Thoracic aorta (tissue), 2 donors: ENCODE data around the gene VPS26C. TPM values are rescaled to one million over a fixed set of nuclear protein-coding genes. Genes with fewer than 3 reads are reported as not detected.
A peak's percentile ranks its signal among the peaks of the same experiment; 100 is the strongest.
"Not testable (repeated sequence)": the region's sequence is repeated elsewhere in the genome, so short reads cannot be mapped to it uniquely, and the experiment has no call there.

Source experiments
- ATAC-seq: fragments of 150-250 bp; one replicate; pipeline ENCODE4 v1.8.0; 2017; ENCODE audit warnings: low read depth; ENCODE audit not compliant: insufficient number of reproducible peaks, low FRiP score
- DNase-seq: peaks from one replicate; pipeline ENCODE4 v3.0.0-alpha.2; 2020; ENCODE audit warnings: low spot score
- H3K27ac ChIP-seq, 2 donors: fragments of 200-600 bp; sonication (generic); 1 replicate in 1 of 2; 2 replicates in 1 of 2; pipeline ENCODE4 v1.5.1; 2016; ENCODE audit warnings: mild to moderate bottlenecking in 2 of 2, moderate library complexity in 2 of 2
- H3K27me3 ChIP-seq: fragments of 200-600 bp; sonication (generic); replicated peaks from 2 replicates; pipeline ENCODE4 v1.6.0; 2016; ENCODE audit warnings: mild to moderate bottlenecking; ENCODE audit not compliant: insufficient read depth
- H3K36me3 ChIP-seq: fragments of 200-600 bp; sonication (generic); one replicate; pipeline ENCODE4 v1.5.1; 2016
- H3K4me1 ChIP-seq, 2 donors: fragments of 200-600 bp; sonication (generic); 1 replicate in 1 of 2; 2 replicates in 1 of 2; pipeline versions ENCODE4 v1.5.1 to v1.6.0; 2016; ENCODE audit warnings: low read depth in 2 of 2, mild to moderate bottlenecking in 1 of 2; ENCODE audit not compliant: control insufficient read depth in 1 of 2
- H3K4me3 ChIP-seq: fragments of 200-600 bp; sonication (generic); 2 replicates; pipeline ENCODE4 v1.5.1; 2016; ENCODE audit warnings: mild to moderate bottlenecking
- H3K9me3 ChIP-seq: fragments of 200-600 bp; sonication (generic); 2 replicates; pipeline ENCODE4 v1.5.1; 2016
- CTCF ChIP-seq: fragments of 200-600 bp; sonication (generic); IDR thresholded peaks from one replicate; pipeline ENCODE4 v1.5.1; 2019; ENCODE audit warnings: antibody characterized with exemption
- total RNA-seq, 2 donors: library from RNA; depleted of rRNA; stranded (reverse); fragments of >200 nt; gene quantifications; one replicate each; pipeline versions ENCODE4 v1.1.0 to v1.2.3, GENCODE V29; 2016

Gene VPS26C
- total RNA-seq, result 100 to 1,000 TPM in 1 of 2 donors, 10 to 100 TPM in 1; 73.5 to 102 TPM

- peak; percentile 97 for ATAC-seq
- DNase-seq, result peak; percentile 91
- Histone ChIP-seq H3K36me3 (no peaks in the 10 kb centered on the region), H3K27ac (peak within 1 kb of the TSS; percentile 98), H3K4me1 (peaks cover 25 to 33% of the 10 kb centered on the region in 2 donors), H3K4me3 (peak within 1 kb of the TSS; percentile 91), H3K27me3 (no peaks in the 10 kb centered on the region), H3K9me3 (no peaks in the 10 kb centered on the region)
- no peak for TF ChIP-seq CTCF
Observed at GRCh38 chr21:37267269-37268185, at the start of gene VPS26C. VPS26C (minus strand) TSS chr21:37267334; CDS start chr21:37267294, 40 bp downstream.

GRCh38 chr21:37316072-37316471 is 48.9 kb upstream of the VPS26C start:
- not testable (repeated sequence) for H3K4me3 ChIP-seq, H3K4me1 ChIP-seq, H3K36me3 ChIP-seq, H3K27ac ChIP-seq, ATAC-seq, DNase-seq, H3K27me3 ChIP-seq
- H3K9me3 ChIP-seq, result peaks cover 18% of the 10 kb centered on the region

GRCh38 chr21:37300114-37300751 is 33.1 kb upstream of the VPS26C start:
- no peak for ATAC-seq

GRCh38 chr21:37297364-37297763 is 30.2 kb upstream of the VPS26C start:
- H3K36me3 ChIP-seq, result no peaks in the 10 kb centered on the region
- no peak overlapping the region for H3K4me3 ChIP-seq
- no peak for TF ChIP-seq CTCF
- no peaks in the 10 kb centered on the region for H3K4me1 ChIP-seq
- DNase-seq (no peak), ATAC-seq (no peak)
- H3K9me3 ChIP-seq, result no peaks in the 10 kb centered on the region
- no peak overlapping the region for H3K27ac ChIP-seq
- no peaks in the 10 kb centered on the region for H3K27me3 ChIP-seq

More at GRCh38 chr21:37300114-37300751, 33.1 kb upstream of the VPS26C start:
- TF ChIP-seq CTCF, result no peak
- Histone ChIP-seq H3K27me3 (no peaks in the 10 kb centered on the region), H3K9me3 (no peaks in the 10 kb centered on the region), H3K4me3 (no peak overlapping the region), H3K27ac (no peak overlapping the region), H3K4me1 (no peaks in the 10 kb centered on the region), H3K36me3 (no peaks in the 10 kb centered on the region)
- DNase-seq, result no peak

- no peak overlapping the region for H3K27ac ChIP-seq
- no peaks in the 10 kb centered on the region for H3K9me3 ChIP-seq
- peaks cover 0 to 9% of the 10 kb centered on the region in 2 donors for H3K4me1 ChIP-seq
- ATAC-seq, result no peak
- no peak overlapping the region for H3K4me3 ChIP-seq
- DNase-seq, result no peak
- no peaks in the 10 kb centered on the region for H3K27me3 ChIP-seq
- no peaks in the 10 kb centered on the region for H3K36me3 ChIP-seq
- TF ChIP-seq CTCF, result no peak
Observed at GRCh38 chr21:37294679-37295078, 27.5 kb upstream of the VPS26C start.
